Measurements from ENCODE around the gene UNC13B.

UNC13B gene

GRCh38 chr9:35349287-35349990 lies 187.6 kb downstream of the UNC13B start:
- no peak for TF ChIP-seq CTCF (conservative IDR thresholded peaks at IDR 0.05; ENCODE audit: low read length)
- no peak for DNase-seq (ENCODE audit: low read depth)
- no peak overlapping the region for H3K4me3 ChIP-seq (ENCODE audit: low read length)

GRCh38 chr9:35350212-35350611 lies 188.4 kb downstream of the UNC13B start:
- TF ChIP-seq CTCF (conservative IDR thresholded peaks at IDR 0.05; ENCODE audit: low read length), result no peak
- no peak for DNase-seq (ENCODE audit: low read depth)
- H3K4me3 ChIP-seq (ENCODE audit: low read length), result no peak overlapping the region

- no peak overlapping the region for H3K4me3 ChIP-seq (ENCODE audit: low read length)
- peak; percentile 74 for DNase-seq (ENCODE audit: low read depth)
- TF ChIP-seq CTCF (conservative IDR thresholded peaks at IDR 0.05; ENCODE audit: low read length), result no peak
Observed at GRCh38 chr9:35350827-35351549, 189.2 kb downstream of the UNC13B start.

- no peak for TF ChIP-seq CTCF (conservative IDR thresholded peaks at IDR 0.05; ENCODE audit: low read length)
- no peak overlapping the region for H3K4me3 ChIP-seq (ENCODE audit: low read length)
- peak; percentile 32 for DNase-seq (ENCODE audit: low read depth)
Observed at GRCh38 chr9:35353731-35354365, 192.0 kb downstream of the UNC13B start.

- no peak for TF ChIP-seq CTCF (conservative IDR thresholded peaks at IDR 0.05; ENCODE audit: low read length)
- no peak overlapping the region for H3K4me3 ChIP-seq (ENCODE audit: low read length)
- no peak for DNase-seq (ENCODE audit: low read depth)
Observed at GRCh38 chr9:35355939-35356338, 194.1 kb downstream of the UNC13B start.

- TF ChIP-seq CTCF (conservative IDR thresholded peaks at IDR 0.05; ENCODE audit: low read length), result no peak
- no peak for DNase-seq (ENCODE audit: low read depth)
- no peak overlapping the region for H3K4me3 ChIP-seq (ENCODE audit: low read length)
Observed at GRCh38 chr9:35357116-35357515, 195.3 kb downstream of the UNC13B start.

Measured in AG10803 (cell line).